ENCODE measurements around the gene CD28.

CD28 gene

DNA sequence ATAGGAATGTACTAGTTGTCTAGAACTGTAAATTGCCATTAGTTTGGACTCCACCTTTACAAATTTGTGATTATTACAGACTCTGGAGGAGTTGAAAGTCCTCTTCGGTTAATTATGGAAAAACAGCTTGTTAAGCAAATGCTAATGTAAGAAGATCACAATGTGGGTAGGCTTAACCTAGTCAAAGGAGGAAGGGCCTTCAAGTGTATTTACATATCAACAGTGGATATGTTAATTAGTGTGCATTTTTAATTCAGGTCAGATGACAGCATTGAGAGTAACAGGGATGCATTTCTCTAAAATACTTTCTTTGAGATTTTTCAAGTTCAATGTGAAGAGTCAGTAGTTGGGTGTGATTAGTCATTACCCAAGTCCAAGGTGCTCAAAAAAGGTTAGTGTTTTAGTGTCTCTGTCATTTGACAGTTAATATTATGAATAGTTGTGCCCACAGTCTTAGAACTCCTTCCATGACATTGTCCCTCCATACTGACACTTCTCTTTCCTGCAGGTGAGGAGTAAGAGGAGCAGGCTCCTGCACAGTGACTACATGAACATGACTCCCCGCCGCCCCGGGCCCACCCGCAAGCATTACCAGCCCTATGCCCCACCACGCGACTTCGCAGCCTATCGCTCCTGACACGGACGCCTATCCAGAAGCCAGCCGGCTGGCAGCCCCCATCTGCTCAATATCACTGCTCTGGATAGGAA lies 28.0 kb downstream of the CD28 start:
- H2BK120ac ChIP-seq (ENCODE audit: low read depth, low read length): no peak overlapping the region
- H2AK5ac ChIP-seq (ENCODE audit: low read depth, low read length): no peak overlapping the region
- H4K91ac ChIP-seq (ENCODE audit: low read depth, low read length, poor library complexity): no peak overlapping the region
- no peak overlapping the region for H2BK15ac ChIP-seq (ENCODE audit: low read length)
- H3K14ac ChIP-seq (ENCODE audit: low read length): no peak overlapping the region
- H2BK12ac ChIP-seq (ENCODE audit: low read length): no peak overlapping the region
- no peak overlapping the region for H3K4me3 ChIP-seq (ENCODE audit: low read length in 2 of 2)
- no peaks in the 10 kb centered on the region for H3K4me1 ChIP-seq (ENCODE audit: control insufficient read depth in 2 of 2, insufficient read depth in 1 of 2, low read depth in 1 of 2, low read length in 2 of 2)
- H3K36me3 ChIP-seq (replicated peaks in 1 of 2; ENCODE audit: control insufficient read depth in 2 of 2, insufficient read depth in 2 of 2, low read length in 2 of 2): no peaks in the 10 kb centered on the region
- H3K18ac ChIP-seq (ENCODE audit: low read length): no peak overlapping the region
- no peaks in the 10 kb centered on the region for H3K9me3 ChIP-seq (replicated peaks in 1 of 2; ENCODE audit: control insufficient read depth in 2 of 2, insufficient read depth in 1 of 2, low read depth in 1 of 2, low read length in 2 of 2)
- H4K8ac ChIP-seq (ENCODE audit: low read depth, low read length): no peak overlapping the region
- H3K4me2 ChIP-seq (ENCODE audit: insufficient read depth, low read length, poor library complexity, severe bottlenecking): no peak overlapping the region
- H3K27ac ChIP-seq (replicated peaks; ENCODE audit: low read length): no peak overlapping the region
- H3K9ac ChIP-seq (ENCODE audit: low read depth, low read length, poor library complexity): no peak overlapping the region
- H3K27me3 ChIP-seq (ENCODE audit: control insufficient read depth in 3 of 3, insufficient read depth in 3 of 3, low read depth in 1 of 3, low read length in 3 of 3): peaks cover 0 to 7% (median 0%) of the 10 kb centered on the region in 3 experiments
- H3K23ac ChIP-seq (ENCODE audit: low read depth, low read length, poor library complexity): no peak overlapping the region
- H3K79me1 ChIP-seq (ENCODE audit: low read depth, low read length): no peaks in the 10 kb centered on the region
- no CpG with 5 or more reads among the region's 12 CpGs for WGBS, 2 donors (ENCODE audit: extremely low coverage in 2 of 2, insufficient read length in 2 of 2, insufficient replicate concordance in 1 of 2)
- no peak overlapping the region for H2AFZ ChIP-seq (ENCODE audit: low read length)
- no peak overlapping the region for H3K4ac ChIP-seq (ENCODE audit: low read length)
- DNase-seq (ENCODE audit: low spot score): no peak
- no peak overlapping the region for H2BK5ac ChIP-seq (ENCODE audit: low read length)

DNA sequence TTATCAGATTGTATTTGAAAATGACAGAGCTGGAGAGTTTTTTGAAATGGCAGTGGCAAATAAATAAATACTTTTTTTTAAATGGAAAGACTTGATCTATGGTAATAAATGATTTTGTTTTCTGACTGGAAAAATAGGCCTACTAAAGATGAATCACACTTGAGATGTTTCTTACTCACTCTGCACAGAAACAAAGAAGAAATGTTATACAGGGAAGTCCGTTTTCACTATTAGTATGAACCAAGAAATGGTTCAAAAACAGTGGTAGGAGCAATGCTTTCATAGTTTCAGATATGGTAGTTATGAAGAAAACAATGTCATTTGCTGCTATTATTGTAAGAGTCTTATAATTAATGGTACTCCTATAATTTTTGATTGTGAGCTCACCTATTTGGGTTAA lies 30.9 kb downstream of the CD28 start:
- H2BK12ac ChIP-seq (ENCODE audit: low read length): no peak overlapping the region
- H2BK5ac ChIP-seq (ENCODE audit: low read length): no peak overlapping the region
- no peak overlapping the region for H2BK120ac ChIP-seq (ENCODE audit: low read depth, low read length)
- no peak overlapping the region for H3K4me2 ChIP-seq (ENCODE audit: insufficient read depth, low read length, poor library complexity, severe bottlenecking)
- no peak overlapping the region for H3K4me3 ChIP-seq (ENCODE audit: low read length in 2 of 2)
- peaks cover 0 to 14% (median 0%) of the 10 kb centered on the region in 3 experiments for H3K27me3 ChIP-seq (ENCODE audit: control insufficient read depth in 3 of 3, insufficient read depth in 3 of 3, low read depth in 1 of 3, low read length in 3 of 3)
- H3K36me3 ChIP-seq (replicated peaks in 1 of 2; ENCODE audit: control insufficient read depth in 2 of 2, insufficient read depth in 2 of 2, low read length in 2 of 2): no peaks in the 10 kb centered on the region
- no peak overlapping the region for H3K4ac ChIP-seq (ENCODE audit: low read length)
- H3K9me3 ChIP-seq (replicated peaks in 1 of 2; ENCODE audit: control insufficient read depth in 2 of 2, insufficient read depth in 1 of 2, low read depth in 1 of 2, low read length in 2 of 2): no peaks in the 10 kb centered on the region
- H2BK15ac ChIP-seq (ENCODE audit: low read length): no peak overlapping the region
- H4K91ac ChIP-seq (ENCODE audit: low read depth, low read length, poor library complexity): no peak overlapping the region
- no peak overlapping the region for H2AFZ ChIP-seq (ENCODE audit: low read length)
- no peak overlapping the region for H2AK5ac ChIP-seq (ENCODE audit: low read depth, low read length)
- peaks cover 0 to 11% of the 10 kb centered on the region in 2 donors for H3K4me1 ChIP-seq (ENCODE audit: control insufficient read depth in 2 of 2, insufficient read depth in 1 of 2, low read depth in 1 of 2, low read length in 2 of 2)
- H3K14ac ChIP-seq (ENCODE audit: low read length): no peak overlapping the region
- H3K27ac ChIP-seq (replicated peaks; ENCODE audit: low read length): no peak overlapping the region
- WGBS, 2 donors (ENCODE audit: extremely low coverage in 2 of 2, insufficient read length in 2 of 2, insufficient replicate concordance in 1 of 2): no CpG with 5 or more reads among the region's 1 CpG
- H3K9ac ChIP-seq (ENCODE audit: low read depth, low read length, poor library complexity): no peak overlapping the region
- no peak overlapping the region for H4K8ac ChIP-seq (ENCODE audit: low read depth, low read length)
- no peak overlapping the region for H3K23ac ChIP-seq (ENCODE audit: low read depth, low read length, poor library complexity)
- no peaks in the 10 kb centered on the region for H3K79me1 ChIP-seq (ENCODE audit: low read depth, low read length)
- no peak overlapping the region for H3K18ac ChIP-seq (ENCODE audit: low read length)
- DNase-seq (ENCODE audit: low spot score): no peak

DNA sequence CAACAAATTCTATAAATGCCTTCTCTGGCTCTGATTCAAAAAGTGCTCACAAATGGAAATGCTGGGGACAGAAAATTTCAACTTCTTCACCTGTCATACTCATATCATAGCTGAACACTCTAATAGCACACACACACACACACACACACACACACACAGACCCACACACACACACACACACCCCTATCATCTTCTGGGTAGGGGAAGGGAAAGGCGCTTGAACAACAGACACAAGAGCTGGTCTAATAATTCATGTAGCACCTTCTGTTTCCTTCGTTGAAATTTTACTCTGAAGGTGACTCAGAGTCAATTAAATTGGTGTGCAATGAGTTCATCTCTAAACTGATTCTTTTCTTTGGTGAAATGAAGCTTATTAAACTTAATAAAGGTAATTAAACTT lies 32.9 kb downstream of the CD28 start:
- no peak overlapping the region for H3K4ac ChIP-seq (ENCODE audit: low read length)
- H4K8ac ChIP-seq (ENCODE audit: low read depth, low read length): no peak overlapping the region
- no peaks in the 10 kb centered on the region for H3K79me1 ChIP-seq (ENCODE audit: low read depth, low read length)
- no peak overlapping the region for H2BK5ac ChIP-seq (ENCODE audit: low read length)
- DNase-seq (ENCODE audit: low spot score): no peak
- H2BK120ac ChIP-seq (ENCODE audit: low read depth, low read length): no peak overlapping the region
- no peak overlapping the region for H3K4me3 ChIP-seq (ENCODE audit: low read length in 2 of 2)
- no peak overlapping the region for H3K4me2 ChIP-seq (ENCODE audit: insufficient read depth, low read length, poor library complexity, severe bottlenecking)
- H2BK15ac ChIP-seq (ENCODE audit: low read length): no peak overlapping the region
- no peak overlapping the region for H3K18ac ChIP-seq (ENCODE audit: low read length)
- no peak overlapping the region for H2BK12ac ChIP-seq (ENCODE audit: low read length)
- no peak overlapping the region for H3K27ac ChIP-seq (replicated peaks; ENCODE audit: low read length)
- peaks cover 0 to 11% of the 10 kb centered on the region in 2 donors for H3K4me1 ChIP-seq (ENCODE audit: control insufficient read depth in 2 of 2, insufficient read depth in 1 of 2, low read depth in 1 of 2, low read length in 2 of 2)
- H3K36me3 ChIP-seq (replicated peaks in 1 of 2; ENCODE audit: control insufficient read depth in 2 of 2, insufficient read depth in 2 of 2, low read length in 2 of 2): no peaks in the 10 kb centered on the region
- H3K27me3 ChIP-seq (ENCODE audit: control insufficient read depth in 3 of 3, insufficient read depth in 3 of 3, low read depth in 1 of 3, low read length in 3 of 3): peaks cover 0 to 10% (median 0%) of the 10 kb centered on the region in 3 experiments
- no peak overlapping the region for H4K91ac ChIP-seq (ENCODE audit: low read depth, low read length, poor library complexity)
- H3K9me3 ChIP-seq (replicated peaks in 1 of 2; ENCODE audit: control insufficient read depth in 2 of 2, insufficient read depth in 1 of 2, low read depth in 1 of 2, low read length in 2 of 2): no peaks in the 10 kb centered on the region
- no peak overlapping the region for H2AK5ac ChIP-seq (ENCODE audit: low read depth, low read length)
- no CpG with 5 or more reads among the region's 2 CpGs for WGBS, 2 donors (ENCODE audit: extremely low coverage in 2 of 2, insufficient read length in 2 of 2, insufficient replicate concordance in 1 of 2)
- H3K9ac ChIP-seq (ENCODE audit: low read depth, low read length, poor library complexity): no peak overlapping the region
- H3K14ac ChIP-seq (ENCODE audit: low read length): no peak overlapping the region
- no peak overlapping the region for H3K23ac ChIP-seq (ENCODE audit: low read depth, low read length, poor library complexity)
- no peak overlapping the region for H2AFZ ChIP-seq (ENCODE audit: low read length)

GRCh38 chr2:203740871-203741281 lies 34.4 kb downstream of the CD28 start:
- Histone ChIP-seq H3K4me1 (ENCODE audit: control insufficient read depth in 2 of 2, insufficient read depth in 1 of 2, low read depth in 1 of 2, low read length in 2 of 2) (peaks cover 0 to 11% of the 10 kb centered on the region in 2 donors), H3K4me3 (ENCODE audit: low read length in 2 of 2) (no peak overlapping the region), H3K18ac (ENCODE audit: low read length) (no peak overlapping the region), H2BK5ac (ENCODE audit: low read length) (no peak overlapping the region), H4K8ac (ENCODE audit: low read depth, low read length) (no peak overlapping the region), H4K91ac (ENCODE audit: low read depth, low read length, poor library complexity) (no peak overlapping the region), H3K4me2 (ENCODE audit: insufficient read depth, low read length, poor library complexity, severe bottlenecking) (no peak overlapping the region), H3K27me3 (ENCODE audit: control insufficient read depth in 3 of 3, insufficient read depth in 3 of 3, low read depth in 1 of 3, low read length in 3 of 3) (peaks cover 0 to 10% (median 0%) of the 10 kb centered on the region in 3 experiments), H2BK120ac (ENCODE audit: low read depth, low read length) (no peak overlapping the region), H3K79me1 (ENCODE audit: low read depth, low read length) (no peaks in the 10 kb centered on the region), H3K9me3 (replicated peaks in 1 of 2; ENCODE audit: control insufficient read depth in 2 of 2, insufficient read depth in 1 of 2, low read depth in 1 of 2, low read length in 2 of 2) (no peaks in the 10 kb centered on the region), H3K14ac (ENCODE audit: low read length) (no peak overlapping the region), H3K27ac (replicated peaks; ENCODE audit: low read length) (no peak overlapping the region), H3K9ac (ENCODE audit: low read depth, low read length, poor library complexity) (no peak overlapping the region), H3K4ac (ENCODE audit: low read length) (no peak overlapping the region), H2AFZ (ENCODE audit: low read length) (no peak overlapping the region), H2BK12ac (ENCODE audit: low read length) (no peak overlapping the region), H2BK15ac (ENCODE audit: low read length) (no peak overlapping the region), H3K36me3 (replicated peaks in 1 of 2; ENCODE audit: control insufficient read depth in 2 of 2, insufficient read depth in 2 of 2, low read length in 2 of 2) (no peaks in the 10 kb centered on the region), H3K23ac (ENCODE audit: low read depth, low read length, poor library complexity) (no peak overlapping the region), H2AK5ac (ENCODE audit: low read depth, low read length) (no peak overlapping the region)
- DNase-seq (ENCODE audit: low spot score): no peak
- no CpG with 5 or more reads among the region's 2 CpGs for WGBS, 2 donors (ENCODE audit: extremely low coverage in 2 of 2, insufficient read length in 2 of 2, insufficient replicate concordance in 1 of 2)
